Breast epithelium (tissue), 4 donors: ENCODE measurements around the gene CERS1. TPM values are rescaled to one million over a fixed set of nuclear protein-coding genes. Genes with fewer than 3 reads are reported as not detected.
"Not testable (repeated sequence)": the region's sequence is repeated elsewhere in the genome, so short reads cannot be mapped to it uniquely, and the experiment has no call there.

Experiments used
- DNase-seq, 2 donors: peaks; one replicate each; pipeline ENCODE4 v3.0.0-alpha.2; 2019; ENCODE audit warnings: low spot score in 2 of 2
- H3K27ac ChIP-seq, 2 donors: fragments of 200-600 bp; sonication (generic) in 1 of 2; one replicate each; pipeline ENCODE4 v1.5.1; 2016 to 2019; ENCODE audit warnings: mild to moderate bottlenecking in 1 of 2
- H3K27me3 ChIP-seq, 2 donors: fragments of 200-600 bp; sonication (generic) in 1 of 2; one replicate each; pipeline versions ENCODE4 v1.5.1 to v1.6.0; 2017 to 2019; ENCODE audit warnings: control low read depth in 1 of 2, mild to moderate bottlenecking in 1 of 2
- H3K36me3 ChIP-seq: fragments of 200-600 bp; one replicate; pipeline ENCODE4 v1.5.1; 2019
- H3K4me1 ChIP-seq, 2 donors: fragments of 200-600 bp; sonication (generic); one replicate each; pipeline ENCODE4 v1.5.1; 2016 to 2019; ENCODE audit warnings: control low read depth in 1 of 2
- H3K4me3 ChIP-seq, 3 donors: fragments of 200-600 bp; sonication (generic); 1 replicate in 2 of 3; 2 replicates in 1 of 3; pipeline ENCODE4 v1.5.1; 2016 to 2019; ENCODE audit warnings: mild to moderate bottlenecking in 3 of 3, moderate library complexity in 2 of 3
- H3K9me3 ChIP-seq, 2 donors: fragments of 200-600 bp; sonication (generic) in 1 of 2; one replicate each; pipeline ENCODE4 v1.5.1; 2016 to 2019; ENCODE audit warnings: control low read depth in 1 of 2
- POLR2A ChIP-seq: fragments of 450-650 bp; IDR thresholded peaks from one replicate; pipeline ENCODE4 v1.6.1; 2016; ENCODE audit warnings: antibody characterized with exemption, mild to moderate bottlenecking, moderate library complexity
- POLR2AphosphoS5 ChIP-seq, 3 donors: sonication (generic); formaldehyde crosslinking; IDR thresholded peaks; one replicate each; pipeline ENCODE4 v1.6.1; 2017; ENCODE audit warnings: antibody characterized with exemption in 3 of 3
- intact Hi-C: fragments of 100-400 bp; cut with DNase I; formaldehyde crosslinking; loops from one replicate; pipeline ENCODE4 v1.15.1; 2023; ENCODE audit warnings: low total_unique reads
- total RNA-seq, 3 donors: library from RNA; depleted of rRNA; stranded (reverse); fragments of >200 nt; gene quantifications; one replicate each; pipeline ENCODE4 v1.1.0, GENCODE V29; 2016
- TF ChIP-seq, protein P1 (sequence below), 3 donors: fragments of 450-650 bp; IDR thresholded peaks; one replicate each; pipeline ENCODE4 v1.5.1; 2016 to 2017; ENCODE audit warnings: antibody characterized with exemption in 3 of 3, mild to moderate bottlenecking in 3 of 3, moderate library complexity in 3 of 3

The CERS1 gene
- total RNA-seq, 3 donors from 2014 or later, result 0.29 to 0.66 TPM; not detected in 1

DNA sequence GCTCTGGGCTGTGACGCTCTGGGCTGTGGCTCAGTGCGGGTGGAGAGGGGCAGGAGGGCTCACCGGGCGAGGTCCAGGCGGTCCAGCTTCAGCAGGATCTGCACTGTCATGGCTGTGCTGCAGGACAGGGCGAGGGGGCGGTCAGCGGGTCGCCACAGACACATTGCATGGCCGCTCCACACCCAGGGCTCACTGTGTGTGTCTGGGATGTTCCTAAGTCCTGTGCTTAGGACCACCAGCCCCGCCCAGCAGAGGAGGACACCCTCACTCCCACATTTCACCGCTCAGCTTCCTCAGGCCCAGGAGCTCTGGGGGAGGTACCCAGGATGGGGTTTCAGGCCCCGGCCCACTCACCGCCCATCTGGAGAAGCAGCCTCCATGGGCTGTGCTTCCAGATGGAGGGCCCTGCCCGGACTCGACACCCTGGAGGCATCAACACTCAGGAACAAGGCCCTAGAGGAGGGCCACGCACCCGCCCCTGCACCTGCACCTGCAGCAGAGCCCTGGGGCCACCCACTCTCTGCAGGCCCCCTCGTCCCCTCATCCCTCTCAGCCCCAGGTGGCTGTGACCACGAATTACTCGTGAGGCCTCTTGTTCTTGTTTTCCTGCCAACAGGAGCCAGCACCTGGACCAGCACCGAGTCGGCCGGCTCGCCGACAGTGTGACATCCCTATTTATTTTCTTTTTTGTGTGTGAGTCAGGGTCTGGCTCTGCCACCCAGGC lies 9.7 kb upstream of the CERS1 start:
- no peaks in the 10 kb centered on the region for H3K36me3 ChIP-seq
- no peaks in the 10 kb centered on the region for H3K27me3 ChIP-seq
- intact Hi-C loops, result loop anchor here (1.0 kb wide), 1 partner anchor 86 kb away; no protein-coding TSS in a partner anchor
- H3K27ac ChIP-seq, result no peak overlapping the region
- no peaks in the 10 kb centered on the region for H3K4me1 ChIP-seq
- no peak for TF ChIP-seq POLR2AphosphoS5 (IDR thresholded peaks at IDR 0.05)
- TF ChIP-seq POLR2A, result no peak
- TF ChIP-seq, protein P1, sequence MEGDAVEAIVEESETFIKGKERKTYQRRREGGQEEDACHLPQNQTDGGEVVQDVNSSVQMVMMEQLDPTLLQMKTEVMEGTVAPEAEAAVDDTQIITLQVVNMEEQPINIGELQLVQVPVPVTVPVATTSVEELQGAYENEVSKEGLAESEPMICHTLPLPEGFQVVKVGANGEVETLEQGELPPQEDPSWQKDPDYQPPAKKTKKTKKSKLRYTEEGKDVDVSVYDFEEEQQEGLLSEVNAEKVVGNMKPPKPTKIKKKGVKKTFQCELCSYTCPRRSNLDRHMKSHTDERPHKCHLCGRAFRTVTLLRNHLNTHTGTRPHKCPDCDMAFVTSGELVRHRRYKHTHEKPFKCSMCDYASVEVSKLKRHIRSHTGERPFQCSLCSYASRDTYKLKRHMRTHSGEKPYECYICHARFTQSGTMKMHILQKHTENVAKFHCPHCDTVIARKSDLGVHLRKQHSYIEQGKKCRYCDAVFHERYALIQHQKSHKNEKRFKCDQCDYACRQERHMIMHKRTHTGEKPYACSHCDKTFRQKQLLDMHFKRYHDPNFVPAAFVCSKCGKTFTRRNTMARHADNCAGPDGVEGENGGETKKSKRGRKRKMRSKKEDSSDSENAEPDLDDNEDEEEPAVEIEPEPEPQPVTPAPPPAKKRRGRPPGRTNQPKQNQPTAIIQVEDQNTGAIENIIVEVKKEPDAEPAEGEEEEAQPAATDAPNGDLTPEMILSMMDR (IDR thresholded peaks at IDR 0.05), result no peak
- H3K4me3 ChIP-seq, result no peak overlapping the region
- H3K9me3 ChIP-seq, result no peaks in the 10 kb centered on the region
- no peak for DNase-seq

DNA sequence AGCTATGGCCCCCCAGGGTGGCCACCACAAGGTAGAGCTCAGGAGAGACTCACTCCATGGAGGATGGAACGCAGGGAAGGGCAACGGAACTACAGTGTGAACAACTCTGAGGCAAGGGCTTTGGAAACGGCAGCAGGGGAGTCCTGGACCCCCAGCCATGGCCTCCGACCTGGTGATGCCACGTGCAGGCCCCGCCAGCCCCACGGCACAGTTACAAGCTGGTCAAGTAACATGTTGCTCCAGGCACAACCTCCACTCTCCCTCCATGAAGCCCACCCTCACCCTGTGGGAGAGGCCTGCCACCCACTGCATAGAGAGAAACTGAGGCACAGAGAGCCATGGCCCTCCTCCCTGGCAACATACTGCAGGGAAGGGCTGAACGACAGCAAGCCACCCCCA lies 9.1 kb upstream of the CERS1 start:
- no peak overlapping the region for H3K27ac ChIP-seq
- TF ChIP-seq POLR2AphosphoS5 (IDR thresholded peaks at IDR 0.05) (no peak), POLR2A (no peak)
- TF ChIP-seq, protein P1 (IDR thresholded peaks at IDR 0.05), result no peak
- intact Hi-C loops, result no loop called here
- H3K9me3 ChIP-seq, result no peaks in the 10 kb centered on the region
- H3K4me1 ChIP-seq, result no peaks in the 10 kb centered on the region
- H3K36me3 ChIP-seq, result no peaks in the 10 kb centered on the region
- H3K4me3 ChIP-seq, result no peak overlapping the region
- H3K27me3 ChIP-seq, result no peaks in the 10 kb centered on the region
- DNase-seq, result no peak

DNA sequence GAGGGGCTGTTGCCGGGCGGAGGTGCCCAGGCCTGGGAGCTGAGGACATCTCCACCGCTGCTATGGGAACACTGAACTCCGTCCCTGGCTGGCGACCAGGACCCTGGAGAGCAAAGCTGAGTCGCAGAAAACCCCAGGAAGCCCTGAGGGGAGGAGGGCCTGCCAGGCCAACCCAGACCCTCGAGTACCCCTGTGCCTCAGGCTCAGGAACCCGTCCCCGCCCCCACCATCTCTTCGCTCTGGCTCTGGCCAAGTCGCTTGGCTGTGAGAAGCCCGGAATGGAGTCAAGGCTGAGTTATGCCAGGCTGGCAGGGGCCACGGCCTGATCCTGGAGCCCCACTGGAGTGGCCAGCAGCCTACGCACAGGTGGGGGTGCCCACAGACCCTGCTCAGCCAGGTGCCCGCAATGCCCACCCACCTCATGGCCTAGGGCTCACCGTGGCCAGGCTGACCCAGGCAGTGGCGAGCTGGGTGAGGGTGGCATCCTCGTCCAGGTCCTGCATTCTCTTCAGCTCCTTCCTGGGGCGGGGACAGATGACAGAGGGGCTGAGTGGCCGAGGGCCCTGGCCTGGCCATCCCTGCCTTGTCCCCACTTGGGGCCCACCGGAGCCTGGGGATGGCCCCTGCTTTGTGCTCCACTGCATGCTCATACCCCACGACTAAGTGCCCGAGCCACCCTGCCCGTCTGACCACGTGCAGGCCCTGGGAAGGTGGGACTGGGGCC lies 8.5 kb upstream of the CERS1 start:
- Histone ChIP-seq H3K4me1 (no peaks in the 10 kb centered on the region), H3K9me3 (no peaks in the 10 kb centered on the region), H3K27ac (no peak overlapping the region), H3K4me3 (no peak overlapping the region), H3K27me3 (no peaks in the 10 kb centered on the region), H3K36me3 (no peaks in the 10 kb centered on the region)
- intact Hi-C loops, result no loop called here
- DNase-seq, result no peak
- TF ChIP-seq, protein P1 (IDR thresholded peaks at IDR 0.05), result no peak
- TF ChIP-seq POLR2A (no peak), POLR2AphosphoS5 (IDR thresholded peaks at IDR 0.05) (no peak)

DNA sequence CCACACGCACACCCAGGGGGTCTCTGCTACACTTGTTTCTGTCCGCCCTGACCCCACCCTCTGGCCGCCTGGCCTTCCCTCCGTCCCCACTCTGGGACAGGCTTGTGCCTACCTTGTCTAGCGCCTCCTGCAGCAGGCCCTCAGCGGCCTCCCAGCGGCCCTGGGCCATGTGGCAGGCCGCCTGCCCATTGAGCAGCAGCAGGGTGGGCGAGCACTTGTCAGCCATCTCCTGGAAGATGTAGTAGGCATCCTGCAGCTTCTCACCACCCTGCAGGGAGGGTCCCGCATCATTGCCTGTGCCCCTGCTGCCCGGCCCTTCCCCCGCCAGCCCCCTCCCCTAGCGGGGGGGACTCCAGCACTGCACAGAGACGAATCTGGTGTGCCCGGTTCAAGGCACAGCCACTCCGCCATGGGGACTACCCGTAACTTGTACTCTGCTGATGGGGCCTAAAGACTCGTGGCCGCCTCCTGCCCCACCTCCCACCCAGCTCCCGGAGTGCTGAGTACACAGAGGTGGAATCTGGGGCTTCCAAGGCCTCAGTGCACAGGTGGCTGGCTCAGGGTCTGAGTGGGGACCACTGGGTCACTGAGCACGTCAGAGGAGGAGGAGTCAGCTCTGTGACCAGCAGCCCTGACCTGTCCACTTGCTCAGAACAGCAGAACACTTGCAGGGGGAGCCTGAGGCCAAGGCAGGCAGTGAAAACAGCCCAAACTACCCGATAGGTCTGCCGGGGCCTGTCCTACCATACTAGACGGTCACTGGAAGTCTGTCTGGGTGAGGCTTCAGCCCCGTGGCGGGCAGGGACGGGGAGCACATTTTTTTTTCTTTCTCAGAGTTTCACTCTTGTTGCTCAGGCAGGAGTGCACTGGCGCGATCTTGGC lies 7.4 kb upstream of the CERS1 start:
- intact Hi-C loops, result no loop called here
- Histone ChIP-seq H3K9me3 (no peaks in the 10 kb centered on the region), H3K4me1 (no peaks in the 10 kb centered on the region), H3K36me3 (no peaks in the 10 kb centered on the region), H3K27ac (no peak overlapping the region), H3K27me3 (no peaks in the 10 kb centered on the region), H3K4me3 (no peak overlapping the region)
- TF ChIP-seq POLR2AphosphoS5 (IDR thresholded peaks at IDR 0.05), result no peak
- TF ChIP-seq, protein P1 (IDR thresholded peaks at IDR 0.05), result no peak
- TF ChIP-seq POLR2A, result no peak
- no peak for DNase-seq

DNA sequence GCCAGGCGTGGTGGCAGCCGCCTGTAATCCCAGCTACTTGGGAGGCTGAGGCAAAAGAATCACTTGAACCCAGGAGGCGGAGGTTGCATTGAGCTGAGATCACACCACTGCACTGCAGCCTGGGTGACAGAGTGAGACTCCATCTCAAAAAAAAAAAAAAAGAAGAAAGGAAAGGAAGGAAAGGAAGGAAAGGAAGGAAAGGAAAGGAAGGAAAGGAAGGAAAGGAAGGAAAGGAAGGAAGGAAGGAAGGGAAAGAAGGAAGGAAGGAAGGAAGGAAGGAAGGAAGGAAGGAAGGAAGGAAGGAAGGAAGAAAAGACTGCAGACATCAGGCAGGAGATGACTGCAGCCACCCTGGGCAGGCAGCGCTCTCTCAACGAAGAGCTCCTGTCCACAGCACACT lies 6.6 kb upstream of the CERS1 start:
- H3K27ac ChIP-seq, H3K27me3 ChIP-seq, H3K9me3 ChIP-seq, DNase-seq, H3K4me1 ChIP-seq, H3K4me3 ChIP-seq, H3K36me3 ChIP-seq, intact Hi-C loops: not testable (repeated sequence)
